AG09319 (cell line): ENCODE measurements around the gene MYO1D.

Experiments
- DNase-seq: peaks from one replicate; pipeline ENCODE4 v3.0.0-alpha.2; 2010; ENCODE audit warnings: low read depth; ENCODE audit errors: extremely low read depth
- CTCF ChIP-seq: IDR thresholded peaks from 2 replicates; pipeline ENCODE4 v1.5.1; 2011; ENCODE audit warnings: low read depth, mild to moderate bottlenecking, inconsistent platforms, low read length, moderate library complexity

MYO1D gene

GRCh38 chr17:32805029-32805976 is 71.6 kb downstream of the MYO1D start:
- TF ChIP-seq CTCF: no peak
- no peak for DNase-seq

- no peak for TF ChIP-seq CTCF
These were observed 73.4 kb downstream of the MYO1D start for GRCh38 chr17:32803544-32803943.

GRCh38 chr17:32802306-32802705 is 74.6 kb downstream of the MYO1D start:
- DNase-seq: no peak
- no peak for TF ChIP-seq CTCF

More at GRCh38 chr17:32803544-32803943, 73.4 kb downstream of the MYO1D start:
- peak; percentile 56 for DNase-seq

- no peak for DNase-seq
- TF ChIP-seq CTCF: no peak
These were observed 75.3 kb downstream of the MYO1D start for GRCh38 chr17:32801641-32802040.

- no peak for DNase-seq
- no peak for TF ChIP-seq CTCF
These were observed 75.7 kb downstream of the MYO1D start for GRCh38 chr17:32801193-32801592.

GRCh38 chr17:32798938-32799337 is 78.0 kb downstream of the MYO1D start:
- no peak for DNase-seq
- no peak for TF ChIP-seq CTCF

GRCh38 chr17:32795339-32795979 is 81.5 kb downstream of the MYO1D start:
- no peak for DNase-seq
- no peak for TF ChIP-seq CTCF
